HepG2 (cell line): Measurements from ENCODE around the gene SPTBN2. TPM values are rescaled to one million over a fixed set of nuclear protein-coding genes. Genes with fewer than 3 reads are reported as not detected.

Source experiments
- AKAP8 ChIP-seq: sonication (generic); formaldehyde crosslinking; IDR thresholded peaks from 2 replicates; pipeline ENCODE4 v1.5.1; 2020; ENCODE audit warnings: mild to moderate bottlenecking, missing genetic modification reagents
- ARHGAP35 ChIP-seq: sonication (generic); formaldehyde crosslinking; IDR thresholded peaks from 2 replicates; pipeline ENCODE4 v1.9.0; 2022; ENCODE audit warnings: mild to moderate bottlenecking, inconsistent platforms, moderate library complexity, missing genetic modification reagents, borderline replicate concordance
- BCL6 ChIP-seq: IDR thresholded peaks from 2 replicates; pipeline ENCODE4 v1.6.1; 2016; ENCODE audit warnings: missing genetic modification reagents, missing compliant biosample characterization
- CEBPB ChIP-seq: IDR thresholded peaks from 2 replicates; pipeline ENCODE4 v1.6.1; 2011; ENCODE audit warnings: low read depth, low read length, improper control_type of control experiment, borderline replicate concordance
- EP300 ChIP-seq, 3 experiments: sonication (generic) in 1 of 3; formaldehyde crosslinking in 1 of 3; IDR thresholded peaks; 2 replicates each; pipeline versions ENCODE4 v1.5.1 to v1.6.1; 2011 to 2020; ENCODE audit warnings: low read depth in 2 of 3, low read length in 2 of 3, borderline replicate concordance in 1 of 3, improper control_type of control experiment in 1 of 3, mild to moderate bottlenecking in 1 of 3, missing genetic modification reagents in 1 of 3, moderate library complexity in 1 of 3
- FOSL2 ChIP-seq: sonication (generic); formaldehyde crosslinking; IDR thresholded peaks from 2 replicates; pipeline ENCODE4 v1.4.0; 2020; ENCODE audit warnings: missing genetic modification reagents
- FOXO1 ChIP-seq: sonication (generic); formaldehyde crosslinking; IDR thresholded peaks from 2 replicates; pipeline ENCODE4 v1.4.0; 2020; ENCODE audit warnings: missing genetic modification reagents
- IKZF1 ChIP-seq: fragments of 450-650 bp; IDR thresholded peaks from 2 replicates; pipeline ENCODE4 v1.7.1; 2016
- MAFG ChIP-seq: sonication (generic); formaldehyde crosslinking; IDR thresholded peaks from 2 replicates; pipeline ENCODE4 v1.5.1; 2020; ENCODE audit warnings: mild to moderate bottlenecking, missing genetic modification reagents
- PLRG1 ChIP-seq: fragments of 450-650 bp; conservative IDR thresholded peaks from 2 replicates; pipeline ENCODE4 v1.6.1; 2016
- RARA ChIP-seq: IDR thresholded peaks from 2 replicates; pipeline ENCODE4 v1.6.1; 2016; ENCODE audit warnings: missing genetic modification reagents, missing compliant biosample characterization
- RBFOX2 ChIP-seq: fragments of 200-400 bp; formaldehyde crosslinking; IDR thresholded peaks from 2 replicates; pipeline ENCODE4 v1.6.1; 2017; ENCODE audit warnings: low read depth, mild to moderate bottlenecking, low read length
- RERE ChIP-seq: IDR thresholded peaks from 2 replicates; pipeline ENCODE4 v1.6.1; 2016; ENCODE audit warnings: low read depth, missing genetic modification reagents, missing compliant biosample characterization
- SCMH1 ChIP-seq: sonication (generic); formaldehyde crosslinking; IDR thresholded peaks from 2 replicates; pipeline ENCODE4 v1.9.0; 2021; ENCODE audit warnings: missing genetic modification reagents, mild to moderate bottlenecking, borderline replicate concordance
- SIN3B ChIP-seq: fragments of 150-350 bp; IDR thresholded peaks from 2 replicates; pipeline ENCODE4 v1.6.1; 2014; ENCODE audit warnings: low read length
- TRIM24 ChIP-seq: sonication (generic); formaldehyde crosslinking; IDR thresholded peaks from 2 replicates; pipeline ENCODE4 v1.8.0; 2022; ENCODE audit warnings: mild to moderate bottlenecking, missing genetic modification reagents
- ZBTB38 ChIP-seq: sonication (generic); formaldehyde crosslinking; IDR thresholded peaks from 2 replicates; pipeline ENCODE4 v1.5.1; 2020; ENCODE audit warnings: mild to moderate bottlenecking, missing genetic modification reagents
- ZMYM4 ChIP-seq: sonication (generic); formaldehyde crosslinking; IDR thresholded peaks from 2 replicates; pipeline ENCODE4 v1.8.1; 2023; ENCODE audit warnings: mild to moderate bottlenecking, missing genetic modification reagents
- ZNF292 ChIP-seq: sonication (generic); formaldehyde crosslinking; IDR thresholded peaks from 2 replicates; pipeline ENCODE4 v1.8.1; 2022; ENCODE audit warnings: mild to moderate bottlenecking, low read depth, missing genetic modification reagents, borderline replicate concordance
- ZNF317 ChIP-seq: sonication (generic); formaldehyde crosslinking; IDR thresholded peaks from 2 replicates; pipeline ENCODE4 v1.5.0; 2020; ENCODE audit warnings: mild to moderate bottlenecking, missing genetic modification reagents
- ZNF569 ChIP-seq: sonication (generic); formaldehyde crosslinking; IDR thresholded peaks from 2 replicates; pipeline ENCODE4 v1.5.0; 2020; ENCODE audit warnings: mild to moderate bottlenecking, missing genetic modification reagents, moderate library complexity, borderline replicate concordance
- ZNF570 ChIP-seq: sonication (generic); formaldehyde crosslinking; IDR thresholded peaks from 2 replicates; pipeline ENCODE4 v1.4.0; 2020; ENCODE audit warnings: mild to moderate bottlenecking, missing genetic modification reagents, borderline replicate concordance
- ZNF782 ChIP-seq: sonication (generic); formaldehyde crosslinking; IDR thresholded peaks from 2 replicates; pipeline ENCODE4 v1.4.0; 2020; ENCODE audit warnings: missing genetic modification reagents, mild to moderate bottlenecking, borderline replicate concordance
- polyA plus RNA-seq, 8 experiments: library from polyadenylated mRNA; depleted of rRNA in 3 of 8; stranded (reverse) in 7 of 8; unstranded in 1 of 8; fragments of >200 nt; fragmentation: Illumina TruSeq in 4 of 8; extraction: Trizol in 4 of 8; gene quantifications; 2 replicates each; pipeline versions ENCODE4 v1.2.1 to v1.2.3, GENCODE V29; 2011 to 2016; ENCODE audit warnings: low read depth in 4 of 8, missing spikeins in 1 of 8, mixed read lengths in 1 of 8; ENCODE audit not compliant: insufficient read depth in 1 of 8
- total RNA-seq, 5 experiments: library from RNA; depleted of rRNA; stranded (reverse); fragments of >200 nt; fragmentation: Illumina TruSeq; extraction: Trizol; gene quantifications; 2 replicates each; pipeline ENCODE4 v1.2.3, GENCODE V29; 2016; ENCODE audit warnings: low read depth in 1 of 5
- TF ChIP-seq, protein P1 (sequence below): sonication (generic); formaldehyde crosslinking; IDR thresholded peaks from 2 replicates; pipeline ENCODE4 v1.9.0; 2021; ENCODE audit warnings: missing genetic modification reagents, mild to moderate bottlenecking, borderline replicate concordance

The SPTBN2 gene
- total and polyA plus RNA-seq, 2 of the 13 experiments (the other 11 are each of a cell fraction or from before 2014, with no cell fraction given), result 0.65 to 4.0 TPM

DNA sequence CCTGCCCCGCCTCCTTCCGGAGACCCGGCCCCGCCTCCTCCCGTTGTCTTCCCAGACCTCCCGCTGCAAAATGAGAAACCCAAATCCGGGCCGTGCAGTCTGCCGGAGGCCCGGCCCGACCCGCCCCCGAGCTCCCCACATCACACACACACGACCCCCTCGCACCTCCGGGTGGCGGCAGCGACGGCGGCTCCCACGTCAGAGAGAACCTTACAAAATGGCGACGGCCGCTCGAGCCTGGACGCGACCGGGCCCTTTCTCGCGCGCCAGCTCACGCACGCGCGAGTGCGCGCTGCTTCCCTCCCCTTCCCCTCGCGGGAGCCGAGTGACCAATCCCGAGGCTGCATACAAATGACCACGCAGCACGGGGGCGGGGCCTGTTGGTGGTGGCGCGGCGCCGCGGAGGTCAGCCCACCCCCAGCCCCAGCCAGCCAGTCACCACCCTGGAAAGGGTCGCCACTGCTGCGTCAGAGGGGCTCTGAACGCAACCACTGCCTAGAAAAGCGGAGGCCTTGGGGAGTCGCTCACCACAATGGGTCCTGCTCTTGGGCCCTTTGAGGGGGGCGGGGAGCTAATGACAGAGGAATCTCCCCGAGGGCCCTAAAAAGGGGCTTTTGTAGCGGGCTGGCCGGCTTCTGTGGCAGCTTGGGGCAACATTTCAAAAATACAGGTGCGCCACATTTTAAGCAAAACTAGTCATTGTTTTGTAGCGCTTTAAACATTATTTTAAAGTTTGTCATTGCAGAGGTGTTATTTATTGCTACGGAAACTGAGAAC lies 51.2 kb downstream of the SPTBN2 start, which contains the start of gene RBM4B (continued):
- TF ChIP-seq EP300 (IDR thresholded peaks at IDR 0.05; ENCODE audit: low read depth in 2 of 2, low read length in 2 of 2) (0 out of 4 replicates have a peak, but pooled peaks of 1 of the 2 experiments have one; percentile 7), EP300 (CRISPR knock-in tag; IDR thresholded peaks at IDR 0.05; ENCODE audit: borderline replicate concordance) (no peak; the same call in 1 of the 2 replicates), FOSL2 (CRISPR knock-in tag) (0 out of 2 replicates have a peak, but pooled peaks have one; percentile 26), MAFG (no peak), ARHGAP35 (no peak), ZNF569 (no peak; the same call in 1 of the 2 replicates), PLRG1 (no peak), ZNF292 (no peak), RARA (CRISPR knock-in tag) (no peak), SIN3B (no peak), ZNF570 (no peak), AKAP8 (CRISPR knock-in tag) (0 out of 2 replicates have a peak, but pooled peaks have one; percentile 36), IKZF1 (no peak), TRIM24 (CRISPR knock-in tag) (no peak), ZMYM4 (peak; percentile 88), RERE (no peak), BCL6 (CRISPR knock-in tag) (no peak), ZNF782 (CRISPR knock-in tag) (peak; percentile 73; the same call in 1 of the 2 replicates), RBFOX2 (peak; percentile 93), SCMH1 (no peak), FOXO1 (CRISPR knock-in tag) (no peak), CEBPB (no peak), ZNF317 (CRISPR knock-in tag) (0 out of 2 replicates have a peak, but pooled peaks have one; percentile 27), ZBTB38 (no peak; the same call in 1 of the 2 replicates)
- TF ChIP-seq, protein P1, sequence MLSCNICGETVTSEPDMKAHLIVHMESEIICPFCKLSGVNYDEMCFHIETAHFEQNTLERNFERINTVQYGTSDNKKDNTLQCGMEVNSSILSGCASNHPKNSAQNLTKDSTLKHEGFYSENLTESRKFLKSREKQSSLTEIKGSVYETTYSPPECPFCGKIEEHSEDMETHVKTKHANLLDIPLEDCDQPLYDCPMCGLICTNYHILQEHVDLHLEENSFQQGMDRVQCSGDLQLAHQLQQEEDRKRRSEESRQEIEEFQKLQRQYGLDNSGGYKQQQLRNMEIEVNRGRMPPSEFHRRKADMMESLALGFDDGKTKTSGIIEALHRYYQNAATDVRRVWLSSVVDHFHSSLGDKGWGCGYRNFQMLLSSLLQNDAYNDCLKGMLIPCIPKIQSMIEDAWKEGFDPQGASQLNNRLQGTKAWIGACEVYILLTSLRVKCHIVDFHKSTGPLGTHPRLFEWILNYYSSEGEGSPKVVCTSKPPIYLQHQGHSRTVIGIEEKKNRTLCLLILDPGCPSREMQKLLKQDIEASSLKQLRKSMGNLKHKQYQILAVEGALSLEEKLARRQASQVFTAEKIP (CRISPR knock-in tag), result no peak
